ENCODE data around the gene TRIM33. TPM values are rescaled to one million over a fixed set of nuclear protein-coding genes. Genes with fewer than 3 reads are reported as not detected.
"Not testable (repeated sequence)": the region's sequence is repeated elsewhere in the genome, so short reads cannot be mapped to it uniquely, and the experiment has no call there.

Gene TRIM33
- total RNA-seq, 1 donor from 2014 or later: 15.3 TPM

- no peak overlapping the region for H3K4me3 ChIP-seq (ENCODE audit: low read depth, low read length)
- TF ChIP-seq, protein P1, sequence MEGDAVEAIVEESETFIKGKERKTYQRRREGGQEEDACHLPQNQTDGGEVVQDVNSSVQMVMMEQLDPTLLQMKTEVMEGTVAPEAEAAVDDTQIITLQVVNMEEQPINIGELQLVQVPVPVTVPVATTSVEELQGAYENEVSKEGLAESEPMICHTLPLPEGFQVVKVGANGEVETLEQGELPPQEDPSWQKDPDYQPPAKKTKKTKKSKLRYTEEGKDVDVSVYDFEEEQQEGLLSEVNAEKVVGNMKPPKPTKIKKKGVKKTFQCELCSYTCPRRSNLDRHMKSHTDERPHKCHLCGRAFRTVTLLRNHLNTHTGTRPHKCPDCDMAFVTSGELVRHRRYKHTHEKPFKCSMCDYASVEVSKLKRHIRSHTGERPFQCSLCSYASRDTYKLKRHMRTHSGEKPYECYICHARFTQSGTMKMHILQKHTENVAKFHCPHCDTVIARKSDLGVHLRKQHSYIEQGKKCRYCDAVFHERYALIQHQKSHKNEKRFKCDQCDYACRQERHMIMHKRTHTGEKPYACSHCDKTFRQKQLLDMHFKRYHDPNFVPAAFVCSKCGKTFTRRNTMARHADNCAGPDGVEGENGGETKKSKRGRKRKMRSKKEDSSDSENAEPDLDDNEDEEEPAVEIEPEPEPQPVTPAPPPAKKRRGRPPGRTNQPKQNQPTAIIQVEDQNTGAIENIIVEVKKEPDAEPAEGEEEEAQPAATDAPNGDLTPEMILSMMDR (conservative IDR thresholded peaks at IDR 0.05; ENCODE audit: low read depth, low read length): no peak
Observed at GRCh38 chr1:114384922-114385321, 126.1 kb downstream of the TRIM33 start.

DNA sequence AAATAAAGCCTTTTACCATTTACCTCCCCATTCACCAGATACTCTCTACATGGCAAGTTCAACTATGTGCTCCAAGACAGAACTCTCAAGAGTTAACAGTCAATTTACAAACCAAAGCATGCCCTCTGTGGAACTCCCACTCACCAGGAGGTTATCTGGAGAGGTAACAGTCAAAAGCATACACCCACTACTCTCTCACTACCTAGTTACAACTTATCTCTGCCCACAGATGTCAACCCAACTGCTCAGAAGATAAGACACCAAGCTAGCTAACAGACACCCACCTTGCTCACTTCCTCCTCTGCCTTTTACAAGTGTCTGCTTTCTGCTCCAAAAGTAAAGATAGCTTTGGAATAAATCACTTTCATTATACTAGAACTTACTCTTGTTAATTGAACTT is 131.0 kb downstream of the TRIM33 start:
- DNase-seq (ENCODE audit: low read depth): no peak
- H3K4me3 ChIP-seq (ENCODE audit: low read depth, low read length): no peak overlapping the region
- TF ChIP-seq, protein P1 (conservative IDR thresholded peaks at IDR 0.05; ENCODE audit: low read depth, low read length): no peak

More at GRCh38 chr1:114384922-114385321, 126.1 kb downstream of the TRIM33 start:
- no peak for DNase-seq (ENCODE audit: low read depth)

DNA sequence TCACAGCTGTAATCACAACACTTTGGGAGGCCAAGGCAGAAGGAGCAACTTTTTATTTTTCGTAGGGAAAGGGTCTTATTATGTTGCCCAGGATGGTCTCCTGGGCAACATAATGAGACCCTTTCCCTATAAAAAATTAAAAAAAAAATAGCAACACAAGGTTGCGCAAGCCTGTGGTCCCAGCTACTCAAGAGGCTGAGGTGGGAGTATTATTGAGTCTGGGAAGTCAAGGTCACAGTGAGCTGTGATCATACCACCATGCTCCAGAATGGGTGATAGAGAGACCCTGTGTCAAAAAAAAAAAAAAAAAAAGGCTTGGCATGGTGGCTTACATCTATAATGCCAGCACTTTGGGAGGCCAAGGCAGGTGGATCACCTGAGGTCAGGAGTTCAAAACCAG is 131.6 kb downstream of the TRIM33 start:
- no peak overlapping the region for H3K4me3 ChIP-seq (ENCODE audit: low read depth, low read length)
- TF ChIP-seq, protein P1 (conservative IDR thresholded peaks at IDR 0.05; ENCODE audit: low read depth, low read length): no peak
- no peak for DNase-seq (ENCODE audit: low read depth)

DNA sequence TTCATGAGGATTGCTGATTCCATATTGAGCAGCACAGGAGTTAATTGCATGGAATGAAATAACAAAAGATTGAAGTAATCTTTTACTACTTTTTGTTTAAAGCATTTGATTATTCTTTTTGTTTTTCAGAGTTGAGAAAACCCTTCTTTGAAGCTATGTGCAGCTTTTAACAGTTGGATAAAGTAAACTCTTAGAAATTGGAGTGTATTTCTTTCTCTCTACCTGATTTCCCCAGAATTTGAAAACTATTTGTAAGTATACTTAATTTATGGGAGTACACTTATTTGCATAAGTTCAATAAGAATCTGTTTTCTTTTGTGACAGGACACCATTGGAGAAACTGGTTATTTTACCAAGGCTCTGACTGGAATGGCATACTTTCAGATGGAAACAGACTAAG is 133.6 kb downstream of the TRIM33 start:
- DNase-seq (ENCODE audit: low read depth): no peak
- no peak overlapping the region for H3K4me3 ChIP-seq (ENCODE audit: low read depth, low read length)
- TF ChIP-seq, protein P1 (conservative IDR thresholded peaks at IDR 0.05; ENCODE audit: low read depth, low read length): no peak

DNA sequence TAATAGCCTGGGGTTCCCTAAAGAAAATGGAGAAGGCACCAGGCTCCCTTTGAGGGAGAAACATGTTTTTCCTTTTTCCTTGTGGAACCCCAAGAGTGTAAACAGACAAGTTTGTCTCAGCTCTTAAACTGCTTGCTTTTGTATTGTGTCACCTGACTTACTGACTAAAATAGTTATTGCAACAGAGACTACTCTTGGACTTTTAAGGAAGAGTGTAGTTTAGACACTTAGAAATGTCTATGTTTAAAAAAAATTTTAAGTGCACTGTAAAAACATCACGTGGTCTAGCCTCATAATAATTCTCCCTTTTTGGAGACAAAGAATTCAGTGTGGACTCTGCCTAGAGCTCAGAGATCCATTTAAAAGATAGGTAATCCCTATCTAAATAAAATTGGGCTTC is 141.1 kb downstream of the TRIM33 start:
- no peak overlapping the region for H3K4me3 ChIP-seq (ENCODE audit: low read depth, low read length)
- DNase-seq (ENCODE audit: low read depth): no peak
- TF ChIP-seq, protein P1 (conservative IDR thresholded peaks at IDR 0.05; ENCODE audit: low read depth, low read length): no peak

- H3K4me3 ChIP-seq (ENCODE audit: low read depth, low read length); DNase-seq (ENCODE audit: low read depth): not testable (repeated sequence)
Observed at GRCh38 chr1:114369266-114369919, 141.6 kb downstream of the TRIM33 start.

GRCh38 chr1:114368560-114369255 is 142.3 kb downstream of the TRIM33 start:
- no peak overlapping the region for H3K4me3 ChIP-seq (ENCODE audit: low read depth, low read length)
- DNase-seq (ENCODE audit: low read depth): no peak
- TF ChIP-seq, protein P1 (conservative IDR thresholded peaks at IDR 0.05; ENCODE audit: low read depth, low read length): no peak
